HepG2 (cell line): ENCODE data around the gene HINT2. TPM values are rescaled to one million over a fixed set of nuclear protein-coding genes. Genes with fewer than 3 reads are reported as not detected.

Experiments
- ATAC-seq: fragments of 200-7000 bp; cut with Tn5 transposase; 3 replicates; pipeline ENCODE4 v1.9.1; 2020; ENCODE audit warnings: mild to moderate bottlenecking, moderate library complexity
- BruUV-seq: library from RNA; stranded (reverse); fragments of 400-500 nt; replicated peaks from 2 replicates; lab custom pipeline; 2021; lab: Mats Ljungman, UMichigan
- CTCF ChIA-PET: fragments of 300-600 bp; formaldehyde crosslinking; extraction: SDS; loops from one replicate; lab custom pipeline; 2021; ENCODE audit warnings: low total read pairs, inconsistent platforms, low intra/inter-chr PET ratio; lab: Yijun Ruan, JAX
- POLR2A ChIA-PET: fragments of 350-600 bp; sonication (Branson Sonifier 250); formaldehyde crosslinking; loops from one replicate; lab custom pipeline; 2020; ENCODE audit warnings: antibody characterized with exemption, inconsistent platforms; lab: Yijun Ruan, JAX
- DNase-seq: peaks from one replicate; pipeline ENCODE4 v3.0.0-alpha.2; 2015; ENCODE audit warnings: low spot score
- FAIRE-seq: peaks from 3 replicates; lab custom pipeline; 2011; peaks lifted over from hg19 to GRCh38; lab: Jason Lieb, UNC
- H2AFZ ChIP-seq: one replicate; pipeline ENCODE4 v1.6.1; 2011; ENCODE audit warnings: low read length, inconsistent platforms
- H3K27ac ChIP-seq: fragments of 300-600 bp; 3 replicates; pipeline ENCODE4 v1.8.0; 2011; ENCODE audit warnings: mixed run types, mild to moderate bottlenecking, mixed read lengths, low read length, inconsistent platforms; ENCODE audit not compliant: insufficient read depth; ENCODE audit errors: extremely low read length
- H3K27me3 ChIP-seq, 2 experiments: fragments of 200-600 bp in 1 of 2; 2 replicates in 1 of 2; 3 replicates in 1 of 2; pipeline versions ENCODE4 v1.6.0 to v1.8.0; 2011; ENCODE audit warnings: low read length in 2 of 2, mild to moderate bottlenecking in 2 of 2, moderate library complexity in 2 of 2, inconsistent platforms in 1 of 2; ENCODE audit not compliant: insufficient read depth in 2 of 2, control insufficient read depth in 1 of 2
- H3K36me3 ChIP-seq, 2 experiments: fragments of 200-600 bp in 1 of 2; replicated peaks in 1 of 2; 2 replicates in 1 of 2; 3 replicates in 1 of 2; pipeline versions ENCODE4 v1.5.1 to v1.8.0; 2011; ENCODE audit warnings: low read length in 2 of 2, inconsistent platforms in 1 of 2; ENCODE audit not compliant: insufficient read depth in 2 of 2, control insufficient read depth in 1 of 2
- H3K4me1 ChIP-seq: 2 replicates; pipeline ENCODE4 v1.5.1; 2012; ENCODE audit warnings: low read length, inconsistent platforms; ENCODE audit not compliant: insufficient read depth
- H3K4me2 ChIP-seq: 2 replicates; pipeline ENCODE4 v1.6.0; 2011; ENCODE audit warnings: low read depth, low read length, inconsistent platforms
- H3K4me3 ChIP-seq, 3 experiments: fragments of 200-600 bp in 1 of 3; sonication (generic), shearing (Covaris generic) in 1 of 3; replicated peaks in 1 of 3; 2 replicates each; pipeline ENCODE4 v1.5.1; 2011 to 2016; ENCODE audit warnings: low read length in 3 of 3, inconsistent platforms in 2 of 3, low read depth in 2 of 3, mild to moderate bottlenecking in 2 of 3, control low read depth in 1 of 3, mixed read lengths in 1 of 3; ENCODE audit not compliant: insufficient read depth in 1 of 3
- H3K79me2 ChIP-seq: one replicate; pipeline ENCODE4 v1.6.1; 2011; ENCODE audit warnings: low read length, inconsistent platforms; ENCODE audit not compliant: insufficient read depth
- H3K9ac ChIP-seq: 2 replicates; pipeline ENCODE4 v1.6.0; 2011; ENCODE audit warnings: mild to moderate bottlenecking, low read depth, low read length, inconsistent platforms; ENCODE audit not compliant: insufficient read depth
- H3K9me3 ChIP-seq: 2 replicates; pipeline ENCODE4 v1.5.1; 2012; ENCODE audit warnings: mild to moderate bottlenecking, low read length
- H4K20me1 ChIP-seq: 2 replicates; pipeline ENCODE4 v1.6.0; 2011; ENCODE audit warnings: inconsistent platforms, mild to moderate bottlenecking, low read length, moderate library complexity; ENCODE audit not compliant: insufficient read depth
- AGO2 ChIP-seq: fragments of 200-400 bp; formaldehyde crosslinking; optimal IDR thresholded peaks from 2 replicates; pipeline ENCODE3; 2017; ENCODE audit warnings: mild to moderate bottlenecking, low read depth, low read length, moderate library complexity
- CBFB ChIP-seq: sonication (generic); formaldehyde crosslinking; IDR thresholded peaks from 2 replicates; pipeline ENCODE4 v1.4.0; 2020; ENCODE audit warnings: missing genetic modification reagents
- ETV5 ChIP-seq: IDR thresholded peaks from 2 replicates; pipeline ENCODE4 v1.6.1; 2018; ENCODE audit warnings: missing biosample characterization, missing genetic modification reagents, inconsistent platforms, borderline replicate concordance
- HNRNPLL ChIP-seq: fragments of 200-400 bp; formaldehyde crosslinking; IDR thresholded peaks from 2 replicates; pipeline ENCODE4 v1.6.1; 2017; ENCODE audit warnings: mild to moderate bottlenecking, low read depth, low read length; ENCODE audit not compliant: poor library complexity, severe bottlenecking
- HOXD1 ChIP-seq: sonication (generic); formaldehyde crosslinking; IDR thresholded peaks from 2 replicates; pipeline ENCODE4 v1.5.0; 2020; ENCODE audit warnings: missing genetic modification reagents
- JARID2 ChIP-seq: sonication (generic); formaldehyde crosslinking; IDR thresholded peaks from 2 replicates; pipeline ENCODE4 v1.8.1; 2023; ENCODE audit warnings: missing genetic modification reagents, inconsistent platforms; ENCODE audit not compliant: insufficient replicate concordance
- KLF11 ChIP-seq: IDR thresholded peaks from 2 replicates; pipeline ENCODE4 v1.6.1; 2016; ENCODE audit warnings: missing compliant biosample characterization
- NPAS2 ChIP-seq: sonication (generic); formaldehyde crosslinking; IDR thresholded peaks from 2 replicates; pipeline ENCODE4 v1.8.0; 2022; ENCODE audit warnings: mild to moderate bottlenecking, missing genetic modification reagents, borderline replicate concordance
- NR2F1 ChIP-seq, 2 experiments: fragments of 450-650 bp in 1 of 2; formaldehyde crosslinking in 1 of 2; IDR thresholded peaks; 2 replicates each; pipeline versions ENCODE4 v1.5.0 to v1.6.1; 2016 to 2020; ENCODE audit warnings: mild to moderate bottlenecking in 1 of 2, missing compliant biosample characterization in 1 of 2, missing genetic modification reagents in 1 of 2, moderate library complexity in 1 of 2
- RFX5 ChIP-seq: IDR thresholded peaks from 2 replicates; pipeline ENCODE4 v1.6.1; 2011; ENCODE audit warnings: low read depth, low read length, improper control_type of control experiment
- RORA ChIP-seq: sonication (generic); formaldehyde crosslinking; IDR thresholded peaks from 2 replicates; pipeline ENCODE4 v1.5.0; 2020; ENCODE audit warnings: mild to moderate bottlenecking, missing genetic modification reagents, moderate library complexity
- TCF7 ChIP-seq: sonication (generic); IDR thresholded peaks from 2 replicates; pipeline ENCODE4 v1.6.1; 2016; ENCODE audit warnings: antibody characterized with exemption, low read depth
- ZNF724P ChIP-seq: sonication (generic); formaldehyde crosslinking; IDR thresholded peaks from 2 replicates; pipeline ENCODE4 v1.8.0; 2022; ENCODE audit warnings: missing genetic modification reagents, borderline replicate concordance
- WGBS: methylation state at CpG from one replicate; pipeline ENCODE4 v1.1.6; 2017; ENCODE audit warnings: low lambda C conversion rate; 5-methylcytosine and 5-hydroxymethylcytosine counted together
- in situ Hi-C: cut with HindIII; loops from 2 replicates; pipeline ENCODE4 v1.10.0; 2017; ENCODE audit warnings: low pct_unique_long_range_greater_than_20kb; ENCODE audit not compliant: extremely low pct_ligation_motif_present
- intact Hi-C: fragments of 100-400 bp; cut with micrococcal nuclease; formaldehyde crosslinking; loops from one replicate; pipeline ENCODE4 v1.10.0; 2022; ENCODE audit not compliant: unreplicated experiment
- polyA plus RNA-seq, 8 experiments: library from polyadenylated mRNA; depleted of rRNA in 3 of 8; stranded (reverse) in 7 of 8; unstranded in 1 of 8; fragments of >200 nt; fragmentation: Illumina TruSeq in 4 of 8; extraction: Trizol in 4 of 8; gene quantifications; 2 replicates each; pipeline versions ENCODE4 v1.2.1 to v1.2.3, GENCODE V29; 2011 to 2016; ENCODE audit warnings: low read depth in 4 of 8, missing spikeins in 1 of 8, mixed read lengths in 1 of 8; ENCODE audit not compliant: insufficient read depth in 1 of 8
- total RNA-seq, 5 experiments: library from RNA; depleted of rRNA; stranded (reverse); fragments of >200 nt; fragmentation: Illumina TruSeq; extraction: Trizol; gene quantifications; 2 replicates each; pipeline ENCODE4 v1.2.3, GENCODE V29; 2016; ENCODE audit warnings: low read depth in 1 of 5
- TF ChIP-seq, protein P1 (sequence below): sonication (generic); formaldehyde crosslinking; IDR thresholded peaks from 2 replicates; pipeline ENCODE4 v1.8.1; 2023; ENCODE audit warnings: mild to moderate bottlenecking, missing genetic modification reagents
- TF ChIP-seq, protein P2 (sequence below): sonication (generic); formaldehyde crosslinking; IDR thresholded peaks from 2 replicates; pipeline ENCODE4 v1.4.0; 2020; ENCODE audit warnings: missing genetic modification reagents, borderline replicate concordance

The HINT2 gene
- total and polyA plus RNA-seq, 2 of the 13 experiments (the other 11 are each of a cell fraction or from before 2014, with no cell fraction given) = 37.9 to 56.2 TPM

DNA sequence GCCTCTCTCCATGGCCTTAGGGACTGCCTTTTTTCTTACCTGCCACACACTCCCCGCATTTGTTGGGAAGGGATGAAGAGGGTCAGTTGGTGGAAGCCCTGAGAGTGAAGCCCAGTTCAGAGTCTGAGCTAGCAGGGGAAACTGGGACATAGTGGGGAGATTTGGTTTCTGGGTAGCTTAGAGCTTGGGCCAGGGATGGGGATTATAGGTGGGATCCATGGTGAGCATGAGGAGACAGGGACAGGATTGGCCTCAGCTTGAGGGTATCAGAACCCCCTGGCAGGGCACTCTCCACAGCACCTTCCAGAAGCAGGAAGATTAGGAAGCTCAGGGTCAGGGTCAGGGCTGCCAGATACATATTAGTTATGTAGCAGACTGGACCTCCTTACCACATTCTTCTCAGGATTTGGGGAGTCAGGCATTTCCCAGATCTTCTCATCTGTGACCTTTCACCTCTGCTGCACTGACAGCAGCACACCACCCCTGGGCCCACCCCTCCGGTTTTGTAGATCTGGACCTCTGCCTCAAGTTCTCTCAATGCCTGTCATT, 37.5 kb upstream of the HINT2 start:
- Histone ChIP-seq H3K27me3 (peaks cover 0 to 20% of the 10 kb centered on the region in 2 experiments; a peak in 1 of 5 replicates), H3K9ac (no peak overlapping the region), H3K27ac (no peak overlapping the region), H3K9me3 (no peaks in the 10 kb centered on the region), H4K20me1 (no peaks in the 10 kb centered on the region), H2AFZ (no peak overlapping the region), H3K4me2 (no peak overlapping the region), H3K4me3 (no peak overlapping the region), H3K79me2 (no peaks in the 10 kb centered on the region), H3K36me3 (no peaks in the 10 kb centered on the region), H3K4me1 (no peaks in the 10 kb centered on the region)
- POLR2A ChIA-PET = no interaction called here
- DNase-seq = no peak
- no peak for ATAC-seq
- intact Hi-C loops = no loop called here
- in situ Hi-C loops = no loop called here
- TF ChIP-seq ETV5 (CRISPR knock-in tag) = no peak
- no peak for TF ChIP-seq HNRNPLL
- TF ChIP-seq, protein P1, sequence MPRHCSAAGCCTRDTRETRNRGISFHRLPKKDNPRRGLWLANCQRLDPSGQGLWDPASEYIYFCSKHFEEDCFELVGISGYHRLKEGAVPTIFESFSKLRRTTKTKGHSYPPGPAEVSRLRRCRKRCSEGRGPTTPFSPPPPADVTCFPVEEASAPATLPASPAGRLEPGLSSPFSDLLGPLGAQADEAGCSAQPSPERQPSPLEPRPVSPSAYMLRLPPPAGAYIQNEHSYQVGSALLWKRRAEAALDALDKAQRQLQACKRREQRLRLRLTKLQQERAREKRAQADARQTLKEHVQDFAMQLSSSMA = no peak
- no peak for TF ChIP-seq NPAS2 (CRISPR knock-in tag)
- no peak for TF ChIP-seq AGO2
- TF ChIP-seq CBFB = no peak
- no peak for TF ChIP-seq NR2F1 (CRISPR knock-in tag; IDR thresholded peaks at IDR 0.05)
- TF ChIP-seq TCF7 = no peak
- no peak for TF ChIP-seq KLF11 (CRISPR knock-in tag)
- TF ChIP-seq, protein P2, sequence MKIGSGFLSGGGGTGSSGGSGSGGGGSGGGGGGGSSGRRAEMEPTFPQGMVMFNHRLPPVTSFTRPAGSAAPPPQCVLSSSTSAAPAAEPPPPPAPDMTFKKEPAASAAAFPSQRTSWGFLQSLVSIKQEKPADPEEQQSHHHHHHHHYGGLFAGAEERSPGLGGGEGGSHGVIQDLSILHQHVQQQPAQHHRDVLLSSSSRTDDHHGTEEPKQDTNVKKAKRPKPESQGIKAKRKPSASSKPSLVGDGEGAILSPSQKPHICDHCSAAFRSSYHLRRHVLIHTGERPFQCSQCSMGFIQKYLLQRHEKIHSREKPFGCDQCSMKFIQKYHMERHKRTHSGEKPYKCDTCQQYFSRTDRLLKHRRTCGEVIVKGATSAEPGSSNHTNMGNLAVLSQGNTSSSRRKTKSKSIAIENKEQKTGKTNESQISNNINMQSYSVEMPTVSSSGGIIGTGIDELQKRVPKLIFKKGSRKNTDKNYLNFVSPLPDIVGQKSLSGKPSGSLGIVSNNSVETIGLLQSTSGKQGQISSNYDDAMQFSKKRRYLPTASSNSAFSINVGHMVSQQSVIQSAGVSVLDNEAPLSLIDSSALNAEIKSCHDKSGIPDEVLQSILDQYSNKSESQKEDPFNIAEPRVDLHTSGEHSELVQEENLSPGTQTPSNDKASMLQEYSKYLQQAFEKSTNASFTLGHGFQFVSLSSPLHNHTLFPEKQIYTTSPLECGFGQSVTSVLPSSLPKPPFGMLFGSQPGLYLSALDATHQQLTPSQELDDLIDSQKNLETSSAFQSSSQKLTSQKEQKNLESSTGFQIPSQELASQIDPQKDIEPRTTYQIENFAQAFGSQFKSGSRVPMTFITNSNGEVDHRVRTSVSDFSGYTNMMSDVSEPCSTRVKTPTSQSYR = no peak
- TF ChIP-seq JARID2 (CRISPR knock-in tag) = no peak
- TF ChIP-seq RORA = no peak
- no peak for TF ChIP-seq ZNF724P (CRISPR knock-in tag)
- TF ChIP-seq RFX5 = no peak
- TF ChIP-seq HOXD1 (CRISPR knock-in tag) = no peak
- 65% methylated on average over 2 of the region's 2 CpGs for WGBS
- FAIRE-seq = no peak
- CTCF ChIA-PET = no interaction called here
- no TSS peak for BruUV-seq
